Renal cortex interstitium (tissue), 11 donors: ENCODE results near the gene FXYD5. TPM values are rescaled to one million over a fixed set of nuclear protein-coding genes. Genes with fewer than 3 reads are reported as not detected.

Source experiments
- DNase-seq, 11 donors: peaks; one replicate each; pipeline ENCODE4 v3.0.0-alpha.2; 2013; ENCODE audit warnings: low read depth in 9 of 11, low spot score in 4 of 11; ENCODE audit errors: extremely low read depth in 1 of 11
- polyA plus RNA-seq, 3 donors: library from polyadenylated mRNA; unstranded; fragments of 120-200 nt; gene quantifications; one replicate each; pipeline ENCODE4 v1.2.1, GENCODE V29; 2013; ENCODE audit not compliant: insufficient read length in 3 of 3

FXYD5 gene
- polyA plus RNA-seq, 3 donors, result 19.4 to 29.2 (median 22.0) TPM

GRCh38 chr19:35130761-35131720 lies 23.5 kb upstream of the FXYD5 start:
- no peak for DNase-seq

- DNase-seq, result no peak
Measured at GRCh38 chr19:35132254-35132653, 22.3 kb upstream of the FXYD5 start.

- DNase-seq, result no peak
Measured at GRCh38 chr19:35133826-35134225, 20.7 kb upstream of the FXYD5 start.

GRCh38 chr19:35134601-35135242 lies 19.8 kb upstream of the FXYD5 start, which contains the start of gene LGI4:
Gene LGI4, minus strand, starts transcription at chr19:35135059. Its CDS starts 379 bp downstream, at chr19:35134680.
- DNase-seq, result no peak

- DNase-seq, result peak in 9 of 11 donors; percentile 53 to 82 (median 79)
Measured at GRCh38 chr19:35135389-35135909, 19.1 kb upstream of the FXYD5 start.

- DNase-seq, result no peak
Measured at GRCh38 chr19:35136231-35136630, 18.3 kb upstream of the FXYD5 start.

DNA sequence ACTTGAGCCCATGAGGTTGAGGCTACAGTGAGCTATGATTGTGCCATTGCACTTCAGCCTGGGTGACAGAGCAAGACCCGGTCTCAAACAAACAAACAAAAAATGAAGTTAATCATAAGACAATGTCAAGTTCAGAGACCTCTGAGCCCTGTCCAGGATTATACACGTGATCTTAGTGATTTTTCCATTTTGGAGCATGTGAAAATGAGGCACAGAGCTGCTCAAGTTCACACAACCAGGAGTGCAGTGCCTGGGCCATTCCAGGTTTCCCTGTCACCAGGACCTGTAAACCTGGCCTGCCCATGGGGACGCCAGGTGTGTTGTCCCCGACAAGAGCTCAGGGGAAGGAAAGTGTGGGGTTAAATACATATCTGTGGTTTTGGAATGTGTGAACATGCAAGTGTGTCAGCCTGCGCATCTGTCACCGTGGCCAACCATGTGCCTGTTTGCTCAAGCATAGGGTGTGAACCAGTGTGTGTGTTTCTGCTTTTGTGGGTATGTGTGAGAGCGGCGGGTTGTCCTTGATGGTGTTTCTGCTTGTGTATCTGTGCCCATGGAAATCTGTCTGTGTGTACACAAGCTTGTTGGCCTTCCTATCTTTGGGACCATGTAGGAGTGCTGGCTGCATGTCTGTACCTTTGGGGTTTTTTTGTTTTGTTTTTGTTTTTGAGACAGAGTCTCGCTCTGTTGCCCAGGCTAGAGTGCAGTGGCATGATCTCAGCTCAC lies 17.4 kb upstream of the FXYD5 start:
- DNase-seq, result no peak

GRCh38 chr19:35138305-35138892 lies 16.1 kb upstream of the FXYD5 start, which contains the start of gene FXYD1:
Gene FXYD1, plus strand, starts transcription at chr19:35138824. Its CDS starts 1,256 bp downstream, at chr19:35140080.
- no peak for DNase-seq

DNA sequence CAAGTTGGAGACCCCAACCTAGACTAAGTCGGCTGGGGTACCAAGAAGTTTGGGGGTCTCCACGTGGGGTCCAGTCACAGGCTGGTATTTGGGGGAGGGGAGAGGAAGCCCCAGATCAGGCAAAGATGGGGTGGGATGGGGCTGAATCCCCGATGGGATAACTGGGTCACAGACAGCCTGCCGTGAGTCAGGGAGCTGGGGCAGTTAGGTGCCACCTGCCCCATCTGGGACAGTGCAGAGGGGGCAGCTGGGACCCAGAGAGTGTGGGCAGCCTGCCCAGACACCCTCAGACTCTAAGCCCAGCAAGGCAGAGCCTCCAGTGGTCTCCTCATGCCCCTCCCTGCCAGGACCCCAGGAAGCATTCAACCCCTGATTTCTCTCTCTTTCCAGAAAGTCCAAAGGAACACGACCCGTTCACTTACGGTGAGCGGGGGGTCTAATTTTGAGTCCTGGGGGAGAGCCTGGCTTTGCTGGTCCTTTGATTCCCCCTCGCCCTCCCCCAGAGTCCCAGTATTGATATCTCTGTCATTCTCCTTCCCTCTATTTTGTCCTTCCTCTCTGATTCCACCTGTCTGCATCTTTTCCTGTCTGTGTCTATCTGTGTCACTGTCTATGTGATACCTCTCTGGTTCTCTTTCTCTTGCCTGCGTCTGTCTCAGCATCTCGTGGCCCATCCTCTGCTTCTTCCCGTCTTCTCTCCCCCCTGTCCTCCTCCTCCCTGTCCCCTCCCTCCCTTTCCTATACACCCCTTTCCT lies 14.2 kb upstream of the FXYD5 start:
- DNase-seq, result no peak

DNA sequence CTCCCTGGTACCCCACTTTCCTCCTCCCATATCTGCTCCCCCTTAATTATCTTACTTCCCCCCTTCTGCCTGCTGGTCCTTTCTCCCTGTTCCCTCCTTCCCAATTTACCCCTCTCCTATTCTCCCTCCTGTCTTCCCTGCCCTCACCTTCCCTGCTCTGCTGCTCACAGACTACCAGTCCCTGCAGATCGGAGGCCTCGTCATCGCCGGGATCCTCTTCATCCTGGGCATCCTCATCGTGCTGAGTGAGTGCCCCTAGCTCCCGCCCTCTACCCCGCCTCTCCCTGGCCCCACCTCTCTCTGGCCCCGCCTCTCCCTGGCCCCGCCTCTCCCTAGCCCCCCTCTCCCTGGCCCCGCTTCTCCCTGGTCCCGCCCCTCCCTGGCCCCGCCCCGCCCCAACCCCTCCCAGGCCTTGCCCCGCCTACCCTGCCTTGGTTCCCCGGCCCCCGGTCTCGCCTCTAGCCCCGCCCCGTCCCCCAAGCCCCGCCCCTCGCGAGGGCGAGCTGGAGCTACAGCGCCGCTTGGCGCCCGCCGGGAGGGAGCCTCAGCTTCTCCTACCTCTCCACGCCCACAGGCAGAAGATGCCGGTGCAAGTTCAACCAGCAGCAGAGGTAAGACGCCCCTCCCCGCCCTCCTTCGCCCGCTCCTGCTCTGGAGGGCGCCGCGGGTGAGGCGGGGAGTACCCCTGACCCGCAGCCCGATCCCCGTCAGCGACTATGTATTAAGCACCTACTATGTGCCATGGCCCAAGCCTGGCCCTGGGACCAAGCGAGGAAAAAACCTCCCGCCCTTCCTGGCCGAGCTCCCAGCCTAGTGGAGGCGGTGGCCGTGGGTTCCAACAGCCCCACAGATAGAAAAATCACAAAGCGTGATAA lies 13.3 kb upstream of the FXYD5 start:
- peak in 3 of 11 donors; percentile 64 to 66 (median 65) for DNase-seq

DNA sequence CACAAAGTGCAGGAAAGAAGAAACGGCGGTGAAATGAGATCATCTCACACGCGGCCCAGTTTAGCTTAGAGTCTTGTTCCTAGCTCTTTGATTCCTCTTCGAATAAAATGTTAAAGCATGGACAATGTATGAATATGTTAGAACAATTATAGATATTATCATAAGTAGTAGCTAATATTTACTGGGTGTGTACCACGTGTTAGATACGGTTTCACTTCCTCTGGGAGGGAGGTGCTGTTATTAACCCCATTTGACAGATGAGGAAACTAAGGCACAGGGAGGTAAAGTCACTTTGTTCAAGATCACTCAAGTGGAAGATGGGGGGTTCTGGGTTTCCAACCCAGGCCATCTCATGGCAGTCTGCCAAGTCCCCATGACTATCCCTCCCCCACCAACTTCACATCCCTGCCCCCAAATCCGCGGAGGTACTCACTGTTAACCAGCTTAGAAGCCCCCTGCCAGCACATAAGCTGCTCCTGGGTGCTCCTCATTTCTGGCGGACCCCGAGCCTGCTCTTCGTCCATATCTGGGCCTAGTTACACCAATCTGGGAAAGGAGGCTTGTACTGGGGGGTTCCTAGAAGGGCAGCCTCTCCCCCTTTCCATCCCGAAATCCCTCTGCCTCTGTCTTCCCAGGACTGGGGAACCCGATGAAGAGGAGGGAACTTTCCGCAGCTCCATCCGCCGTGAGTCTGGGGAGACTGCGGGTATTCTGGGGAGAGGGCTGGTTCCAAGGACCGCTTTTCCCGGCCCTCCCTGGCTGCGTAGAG lies 12.5 kb upstream of the FXYD5 start:
- no peak for DNase-seq

DNA sequence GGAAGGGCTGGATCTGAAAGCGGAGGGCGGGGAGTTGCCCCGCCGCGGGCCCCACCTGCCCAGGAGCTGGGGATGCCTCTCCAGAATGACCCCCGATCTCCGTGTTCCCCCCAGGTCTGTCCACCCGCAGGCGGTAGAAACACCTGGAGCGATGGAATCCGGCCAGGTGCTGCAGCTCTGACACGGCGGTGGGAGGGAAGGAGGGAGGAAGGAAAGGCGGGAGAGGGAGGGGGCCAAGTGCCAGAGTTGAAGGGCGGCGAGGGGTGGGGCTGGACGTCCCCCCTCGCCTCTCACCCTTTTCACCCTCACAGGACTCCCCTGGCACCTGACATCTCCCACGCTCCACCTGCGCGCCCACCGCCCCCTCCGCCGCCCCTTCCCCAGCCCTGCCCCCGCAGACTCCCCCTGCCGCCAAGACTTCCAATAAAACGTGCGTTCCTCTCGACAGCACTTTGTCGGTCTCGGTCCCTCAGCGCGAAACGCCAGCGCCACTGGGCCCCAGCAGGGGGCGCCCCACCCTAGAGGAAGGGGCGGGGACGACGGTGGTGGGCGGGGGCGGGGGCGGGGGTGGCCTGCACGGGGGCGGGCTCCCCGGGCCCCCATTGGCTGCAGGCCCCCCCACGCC lies 11.8 kb upstream of the FXYD5 start:
- no peak for DNase-seq

GRCh38 chr19:35143231-35143715 lies 11.3 kb upstream of the FXYD5 start, which contains the start of gene FXYD7:
Gene FXYD7, plus strand, starts transcription at chr19:35143255. Its CDS starts 79 bp downstream, at chr19:35143334.
- no peak for DNase-seq

- DNase-seq, result no peak
Measured at GRCh38 chr19:35143818-35144217, 10.7 kb upstream of the FXYD5 start.

GRCh38 chr19:35144259-35144599 lies 10.3 kb upstream of the FXYD5 start:
- DNase-seq, result no peak
